Esophagus muscularis mucosa (tissue), 4 donors: ENCODE results near the gene KIF3A. TPM values are rescaled to one million over a fixed set of nuclear protein-coding genes. Genes with fewer than 3 reads are reported as not detected.

Experiments
- DNase-seq: peaks from one replicate; pipeline ENCODE4 v3.0.0-alpha.2; 2017; ENCODE audit errors: extremely low spot score
- H3K27ac ChIP-seq, 4 donors: fragments of 200-600 bp; sonication (generic); replicated peaks in 1 of 4; 1 replicate in 3 of 4; 2 replicates in 1 of 4; pipeline ENCODE4 v1.5.1; 2016 to 2019; ENCODE audit warnings: mild to moderate bottlenecking in 1 of 4
- H3K27me3 ChIP-seq, 4 donors: fragments of 200-600 bp; sonication (generic); one replicate each; pipeline versions ENCODE4 v1.5.1 to v1.6.0; 2016 to 2019
- H3K36me3 ChIP-seq, 4 donors: fragments of 200-600 bp; sonication (generic); one replicate each; pipeline ENCODE4 v1.5.1; 2016 to 2019
- H3K4me1 ChIP-seq, 4 donors: fragments of 200-600 bp; sonication (generic); one replicate each; pipeline ENCODE4 v1.5.1; 2016 to 2019
- H3K4me3 ChIP-seq, 4 donors: fragments of 200-600 bp; sonication (generic); 1 replicate in 2 of 4; 2 replicates in 2 of 4; pipeline ENCODE4 v1.5.1; 2016 to 2019; ENCODE audit warnings: mild to moderate bottlenecking in 4 of 4, moderate library complexity in 1 of 4
- H3K9me3 ChIP-seq, 4 donors: fragments of 200-600 bp; sonication (generic); 1 replicate in 3 of 4; 2 replicates in 1 of 4; pipeline ENCODE4 v1.5.1; 2016 to 2019
- CTCF ChIP-seq, 3 experiments: fragments of 200-600 bp in 2 of 3; fragments of 450-650 bp in 1 of 3; sonication (generic) in 2 of 3; IDR thresholded peaks; one replicate each; pipeline ENCODE4 v1.5.1; 2017 to 2019; ENCODE audit warnings: antibody characterized with exemption in 3 of 3, mild to moderate bottlenecking in 2 of 3, moderate library complexity in 1 of 3
- EP300 ChIP-seq: sonication (generic); formaldehyde crosslinking; IDR thresholded peaks from one replicate; pipeline ENCODE4 v1.6.1; 2017; ENCODE audit warnings: antibody characterized with exemption
- POLR2A ChIP-seq: fragments of 450-650 bp; IDR thresholded peaks from one replicate; pipeline ENCODE4 v1.6.1; 2017; ENCODE audit warnings: antibody characterized with exemption, moderate library complexity, mild to moderate bottlenecking, low read depth
- POLR2AphosphoS5 ChIP-seq, 2 donors: sonication (generic); formaldehyde crosslinking; IDR thresholded peaks; one replicate each; pipeline ENCODE4 v1.6.1; 2017; ENCODE audit warnings: antibody characterized with exemption in 2 of 2
- WGBS: methylation state at CpG from one replicate; pipeline ENCODE4 v1.1.5; 2018; 5-methylcytosine and 5-hydroxymethylcytosine counted together
- intact Hi-C: fragments of 100-400 bp; cut with DNase I; formaldehyde crosslinking; loops from one replicate; pipeline ENCODE4 v1.15.1; 2023
- total RNA-seq, 4 donors: library from RNA; depleted of rRNA; stranded (reverse); fragments of >200 nt; gene quantifications; one replicate each; pipeline versions ENCODE4 v1.1.0 to v1.2.1, GENCODE V29; 2016

The KIF3A gene
- total RNA-seq, 4 donors from 2014 or later, result 5.5 to 9.6 (median 8.3) TPM

- Histone ChIP-seq H3K4me3 (no peak overlapping the region), H3K27ac (no peak overlapping the region), H3K4me1 (no peaks in the 10 kb centered on the region), H3K27me3 (no peaks in the 10 kb centered on the region), H3K9me3 (no peaks in the 10 kb centered on the region), H3K36me3 (peaks cover 0 to 4% (median 0%) of the 10 kb centered on the region in 4 donors)
- 65% methylated on average over 7 of the region's 7 CpGs for whole genome bisulfite sequencing
- no peak for TF ChIP-seq POLR2AphosphoS5 (IDR thresholded peaks at IDR 0.05)
- no peak for TF ChIP-seq EP300
- TF ChIP-seq CTCF (IDR thresholded peaks at IDR 0.05), result no peak
- TF ChIP-seq POLR2A, result no peak
- intact Hi-C loops, result no loop called here
- no peak for DNase-seq
Observed at GRCh38 chr5:132688536-132689339, 48.6 kb downstream of the KIF3A start.

GRCh38 chr5:132687995-132688394 lies 49.4 kb downstream of the KIF3A start:
- no peaks in the 10 kb centered on the region for H3K36me3 ChIP-seq
- no peaks in the 10 kb centered on the region for H3K9me3 ChIP-seq
- TF ChIP-seq POLR2AphosphoS5 (IDR thresholded peaks at IDR 0.05) (no peak), EP300 (no peak), CTCF (IDR thresholded peaks at IDR 0.05) (no peak), POLR2A (no peak)
- WGBS, result 91% methylated on average over 5 of the region's 5 CpGs
- no peak overlapping the region for H3K4me3 ChIP-seq
- no peak overlapping the region for H3K27ac ChIP-seq
- no peaks in the 10 kb centered on the region for H3K27me3 ChIP-seq
- H3K4me1 ChIP-seq, result no peaks in the 10 kb centered on the region
- no peak for DNase-seq
- intact Hi-C loops, result no loop called here

GRCh38 chr5:132686193-132686592 lies 51.2 kb downstream of the KIF3A start:
- intact Hi-C loops, result no loop called here
- no peak overlapping the region for H3K4me3 ChIP-seq
- no peaks in the 10 kb centered on the region for H3K36me3 ChIP-seq
- no peaks in the 10 kb centered on the region for H3K27me3 ChIP-seq
- no peak for DNase-seq
- H3K4me1 ChIP-seq, result no peaks in the 10 kb centered on the region
- no peaks in the 10 kb centered on the region for H3K9me3 ChIP-seq
- 92% methylated on average over 3 of the region's 3 CpGs for WGBS
- TF ChIP-seq EP300 (no peak), CTCF (IDR thresholded peaks at IDR 0.05) (no peak), POLR2A (no peak), POLR2AphosphoS5 (IDR thresholded peaks at IDR 0.05) (no peak)
- H3K27ac ChIP-seq, result no peak overlapping the region

GRCh38 chr5:132684922-132685720 lies 52.2 kb downstream of the KIF3A start:
- TF ChIP-seq EP300 (no peak), CTCF (IDR thresholded peaks at IDR 0.05) (no peak), POLR2A (no peak), POLR2AphosphoS5 (IDR thresholded peaks at IDR 0.05) (no peak)
- Histone ChIP-seq H3K27me3 (no peaks in the 10 kb centered on the region), H3K9me3 (no peaks in the 10 kb centered on the region), H3K4me3 (no peak overlapping the region), H3K36me3 (no peaks in the 10 kb centered on the region), H3K27ac (no peak overlapping the region), H3K4me1 (no peaks in the 10 kb centered on the region)
- intact Hi-C loops, result no loop called here
- 91% methylated on average over 12 of the region's 12 CpGs for WGBS
- no peak for DNase-seq
